H1 (cell line): ENCODE results near the gene NUP62CL. TPM values are rescaled to one million over a fixed set of nuclear protein-coding genes. Genes with fewer than 3 reads are reported as not detected.

ENCODE experiments used
- BCL11A ChIP-seq, 2 experiments: IDR thresholded peaks; one replicate each; pipeline ENCODE4 v1.6.1; 2011; ENCODE audit warnings: low read depth in 2 of 2, low read length in 2 of 2, mild to moderate bottlenecking in 2 of 2
- MAX ChIP-seq: IDR thresholded peaks from 2 replicates; pipeline ENCODE4 v1.6.1; 2012; ENCODE audit warnings: inconsistent platforms
- USF2 ChIP-seq: IDR thresholded peaks from 2 replicates; pipeline ENCODE4 v1.6.1; 2011; ENCODE audit warnings: low read length, improper control_type of control experiment
- polyA plus RNA-seq, 7 experiments: library from polyadenylated mRNA; depleted of rRNA in 3 of 7; stranded (reverse) in 5 of 7; unstranded in 2 of 7; fragments of >200 nt in 5 of 7; fragments of 200-250 nt in 2 of 7; gene quantifications; 1 replicate in 5 of 7; 2 replicates in 1 of 7; 4 replicates in 1 of 7; pipeline versions ENCODE4 v1.2.1 to v1.2.3, GENCODE V29; 2011 to 2013; ENCODE audit warnings: missing spikeins in 2 of 7, mixed read lengths in 2 of 7
- total RNA-seq: library from RNA; stranded (reverse); fragmentation: NEBNext Ultra II Directional; extraction: Animal tissue kit (Norgen Biotek cat#: 25700); gene quantifications from 2 replicates; pipeline ENCODE4 v1.2.1, GENCODE V29; 2021

Gene NUP62CL
- total and polyA plus RNA-seq, 2 of the 8 experiments (the other 6 are each of a cell fraction or from before 2014, with no cell fraction given), result 3.3 to 6.2 TPM

GRCh38 chrX:107102980-107103379 lies 103.3 kb downstream of the NUP62CL start (continued):
- TF ChIP-seq MAX (no peak), USF2 (no peak), BCL11A (IDR thresholded peaks at IDR 0.05; ENCODE audit: low read depth in 2 of 2, low read length in 2 of 2) (no peak)
- TF ChIP-seq, all 59 proteins: peak for 0
